Sigmoid colon (tissue), 7 donors: ENCODE data around the gene KIAA2012. TPM values are rescaled to one million over a fixed set of nuclear protein-coding genes. Genes with fewer than 3 reads are reported as not detected.

ENCODE experiments used
- DNase-seq: peaks from one replicate; pipeline ENCODE4 v3.0.0-alpha.2; 2019
- H3K27ac ChIP-seq, 4 donors: fragments of 200-600 bp; sonication (generic); one replicate each; pipeline ENCODE4 v1.5.1; 2016 to 2019; ENCODE audit warnings: mild to moderate bottlenecking in 1 of 4
- H3K27me3 ChIP-seq, 3 donors: fragments of 200-600 bp; sonication (generic); one replicate each; pipeline ENCODE4 v1.5.1; 2019; ENCODE audit warnings: mild to moderate bottlenecking in 1 of 3
- H3K36me3 ChIP-seq, 4 donors: fragments of 200-600 bp; sonication (generic); one replicate each; pipeline ENCODE4 v1.5.1; 2016 to 2019
- H3K4me1 ChIP-seq, 4 donors: fragments of 200-600 bp; sonication (generic); one replicate each; pipeline ENCODE4 v1.5.1; 2017 to 2019
- H3K4me3 ChIP-seq, 4 donors: fragments of 200-600 bp; sonication (generic); one replicate each; pipeline ENCODE4 v1.5.1; 2017 to 2019; ENCODE audit warnings: mild to moderate bottlenecking in 2 of 4, moderate library complexity in 1 of 4
- H3K9me3 ChIP-seq, 4 donors: fragments of 200-600 bp in 3 of 4; sonication (generic) in 3 of 4; one replicate each; pipeline versions ENCODE4 v1.5.1 to v1.6.1; 2013 to 2019
- EP300 ChIP-seq, 4 donors: sonication (generic); formaldehyde crosslinking; IDR thresholded peaks; one replicate each; pipeline ENCODE4 v1.6.1; 2017; ENCODE audit warnings: antibody characterized with exemption in 4 of 4
- POLR2A ChIP-seq, 2 donors: fragments of 450-650 bp; IDR thresholded peaks; one replicate each; pipeline ENCODE4 v1.6.1; 2016; ENCODE audit warnings: antibody characterized with exemption in 2 of 2, mild to moderate bottlenecking in 2 of 2, moderate library complexity in 2 of 2
- POLR2AphosphoS5 ChIP-seq, 4 donors: sonication (generic); formaldehyde crosslinking; IDR thresholded peaks; one replicate each; pipeline ENCODE4 v1.6.1; 2017; ENCODE audit warnings: antibody characterized with exemption in 4 of 4
- WGBS, 2 donors: extraction: QIAGEN DNeasy Blood & Tissue Kit; methylation state at CpG; one replicate each; pipeline ENCODE4 v1.1.7; 2013; 5-methylcytosine and 5-hydroxymethylcytosine counted together
- intact Hi-C: fragments of 100-400 bp; cut with DNase I; formaldehyde crosslinking; loops from one replicate; pipeline ENCODE4 v1.15.1; 2023
- polyA plus RNA-seq, 3 donors: library from polyadenylated mRNA; stranded (reverse); fragments of 200-250 nt; gene quantifications; one replicate each; pipeline ENCODE4 v1.2.3, GENCODE V29; 2013
- total RNA-seq, 4 donors: library from RNA; depleted of rRNA; stranded (reverse); fragments of >200 nt; gene quantifications; one replicate each; pipeline ENCODE4 v1.1.0, GENCODE V29; 2016
- TF ChIP-seq, protein P1 (sequence below), 4 experiments: fragments of 450-650 bp in 3 of 4; fragments of 200-600 bp in 1 of 4; IDR thresholded peaks; one replicate each; pipeline ENCODE4 v1.5.1; 2016 to 2019; ENCODE audit warnings: antibody characterized with exemption in 4 of 4, mild to moderate bottlenecking in 3 of 4, moderate library complexity in 2 of 4
- donor health status: healthy with polysubstance abuse.
- donor health status: Bipolar disorder and iron deficiency.
- donor health status: healthy.

The KIAA2012 gene
- total and polyA plus RNA-seq, 7 donors = 0.04 to 0.83 (median 0.16) TPM; not detected in 4

DNA sequence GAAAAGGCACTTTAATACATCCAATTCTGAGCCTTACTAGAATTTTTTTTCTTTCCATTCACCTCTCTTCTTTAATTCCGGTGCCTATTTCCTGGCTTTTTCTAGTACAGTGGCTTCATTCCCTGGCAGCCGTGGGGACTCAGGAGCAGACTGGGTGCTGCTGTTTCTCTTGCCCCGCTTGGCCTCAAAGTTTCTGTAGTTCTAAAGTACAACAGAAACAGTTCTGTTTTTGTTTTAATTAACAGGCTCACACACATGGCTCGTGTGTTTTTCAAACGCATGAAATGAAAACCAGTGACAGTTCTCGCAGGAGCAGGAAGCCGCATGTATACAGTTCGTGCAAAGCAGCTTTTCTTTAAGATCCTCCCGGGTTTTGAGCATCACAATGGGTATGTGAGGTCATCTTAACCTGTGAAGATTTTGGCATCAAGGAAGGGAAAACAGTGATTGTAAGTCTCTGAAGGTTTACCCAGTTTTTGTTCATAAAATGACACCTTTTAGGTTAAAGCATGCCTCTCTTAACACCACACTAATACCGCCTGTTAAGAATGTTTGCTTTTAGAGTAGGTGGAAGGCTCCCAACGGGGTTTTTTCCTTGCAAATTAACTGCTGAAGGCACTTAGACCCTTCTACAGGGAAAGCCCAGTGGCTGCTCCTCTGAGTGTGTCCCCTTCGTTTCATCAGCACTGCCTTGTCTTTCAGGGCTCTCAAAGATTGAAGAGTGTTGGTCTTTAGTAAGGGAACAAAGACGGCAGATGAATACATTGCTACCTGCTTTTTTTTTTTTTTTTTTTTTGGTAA, 33.6 kb upstream of the KIAA2012 start:
- WGBS, 2 donors = 61 to 76% methylated on average over 13 of the region's 13 CpGs

GRCh38 chr2:202040079-202040844, 32.8 kb upstream of the KIAA2012 start:
- 76 to 86% methylated on average over 4 of the region's 4 CpGs for WGBS, 2 donors
- Histone ChIP-seq H3K36me3 (no peaks in the 10 kb centered on the region), H3K9me3 (no peaks in the 10 kb centered on the region), H3K4me1 (peaks cover 0 to 35% (median 20%) of the 10 kb centered on the region in 4 donors), H3K27ac (peak overlapping the region; percentile 96 to 99 (median 98)), H3K4me3 (peak overlapping the region in 1 of 4 donors; percentile 78), H3K27me3 (peaks cover 0 to 3% (median 0%) of the 10 kb centered on the region in 3 donors)
- TF ChIP-seq POLR2AphosphoS5 (IDR thresholded peaks at IDR 0.05) = no peak
- no peak for TF ChIP-seq EP300 (IDR thresholded peaks at IDR 0.05)
- TF ChIP-seq, protein P1, sequence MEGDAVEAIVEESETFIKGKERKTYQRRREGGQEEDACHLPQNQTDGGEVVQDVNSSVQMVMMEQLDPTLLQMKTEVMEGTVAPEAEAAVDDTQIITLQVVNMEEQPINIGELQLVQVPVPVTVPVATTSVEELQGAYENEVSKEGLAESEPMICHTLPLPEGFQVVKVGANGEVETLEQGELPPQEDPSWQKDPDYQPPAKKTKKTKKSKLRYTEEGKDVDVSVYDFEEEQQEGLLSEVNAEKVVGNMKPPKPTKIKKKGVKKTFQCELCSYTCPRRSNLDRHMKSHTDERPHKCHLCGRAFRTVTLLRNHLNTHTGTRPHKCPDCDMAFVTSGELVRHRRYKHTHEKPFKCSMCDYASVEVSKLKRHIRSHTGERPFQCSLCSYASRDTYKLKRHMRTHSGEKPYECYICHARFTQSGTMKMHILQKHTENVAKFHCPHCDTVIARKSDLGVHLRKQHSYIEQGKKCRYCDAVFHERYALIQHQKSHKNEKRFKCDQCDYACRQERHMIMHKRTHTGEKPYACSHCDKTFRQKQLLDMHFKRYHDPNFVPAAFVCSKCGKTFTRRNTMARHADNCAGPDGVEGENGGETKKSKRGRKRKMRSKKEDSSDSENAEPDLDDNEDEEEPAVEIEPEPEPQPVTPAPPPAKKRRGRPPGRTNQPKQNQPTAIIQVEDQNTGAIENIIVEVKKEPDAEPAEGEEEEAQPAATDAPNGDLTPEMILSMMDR (IDR thresholded peaks at IDR 0.05) = no peak
- no peak for TF ChIP-seq POLR2A (IDR thresholded peaks at IDR 0.05)
- intact Hi-C loops = loop anchor here (5.0 kb wide), 1 partner anchor 52 kb away; no protein-coding TSS in a partner anchor
- no peak for DNase-seq

More for the DNA sequence above, 33.6 kb upstream of the KIAA2012 start:
- Histone ChIP-seq H3K36me3 (no peaks in the 10 kb centered on the region), H3K4me3 (peak overlapping the region; percentile 69 to 84 (median 74)), H3K27ac (peak overlapping the region; percentile 96 to 99 (median 98)), H3K9me3 (no peaks in the 10 kb centered on the region), H3K4me1 (peaks cover 0 to 41% (median 24%) of the 10 kb centered on the region in 4 donors), H3K27me3 (peaks cover 0 to 5% (median 0%) of the 10 kb centered on the region in 3 donors)
- no peak for TF ChIP-seq POLR2AphosphoS5 (IDR thresholded peaks at IDR 0.05)
- no peak for TF ChIP-seq EP300 (IDR thresholded peaks at IDR 0.05)
- TF ChIP-seq, protein P1 (IDR thresholded peaks at IDR 0.05) = no peak
- TF ChIP-seq POLR2A (IDR thresholded peaks at IDR 0.05) = no peak
- intact Hi-C loops = loop anchor here (5.0 to 10.0 kb wide), 4 partner anchors 53 to 595 kb away; partner anchors contain the start of genes FAM117B and TMEM237
- DNase-seq = no peak

- WGBS, 2 donors = 90 to 94% methylated on average over 5 of the region's 5 CpGs
- intact Hi-C loops = loop anchor here (5.0 kb wide), 1 partner anchor 50 kb away; no protein-coding TSS in a partner anchor
- TF ChIP-seq, protein P1 (IDR thresholded peaks at IDR 0.05) = no peak
- TF ChIP-seq POLR2AphosphoS5 (IDR thresholded peaks at IDR 0.05) (no peak), EP300 (IDR thresholded peaks at IDR 0.05) (no peak), POLR2A (IDR thresholded peaks at IDR 0.05) (no peak)
- DNase-seq = no peak
- no peak overlapping the region for H3K27ac ChIP-seq
- no peak overlapping the region for H3K4me3 ChIP-seq
- H3K27me3 ChIP-seq = no peaks in the 10 kb centered on the region
- no peaks in the 10 kb centered on the region for H3K36me3 ChIP-seq
- no peaks in the 10 kb centered on the region for H3K9me3 ChIP-seq
- H3K4me1 ChIP-seq = peaks cover 0 to 29% (median 13%) of the 10 kb centered on the region in 4 donors
These were observed 30.6 kb upstream of the KIAA2012 start for GRCh38 chr2:202042444-202042843.

GRCh38 chr2:202043475-202043874, 29.6 kb upstream of the KIAA2012 start:
- Histone ChIP-seq H3K36me3 (no peaks in the 10 kb centered on the region), H3K4me1 (peaks cover 0 to 26% (median 11%) of the 10 kb centered on the region in 4 donors), H3K4me3 (no peak overlapping the region), H3K9me3 (no peaks in the 10 kb centered on the region), H3K27ac (no peak overlapping the region), H3K27me3 (no peaks in the 10 kb centered on the region)
- no peak for DNase-seq
- no peak for TF ChIP-seq POLR2A (IDR thresholded peaks at IDR 0.05)
- TF ChIP-seq EP300 (IDR thresholded peaks at IDR 0.05) = no peak
- TF ChIP-seq, protein P1 (IDR thresholded peaks at IDR 0.05) = no peak
- TF ChIP-seq POLR2AphosphoS5 (IDR thresholded peaks at IDR 0.05) = no peak
- intact Hi-C loops = loop anchor here (5.0 kb wide), 1 partner anchor 49 kb away; no protein-coding TSS in a partner anchor
- 76 to 88% methylated on average over 6 of the region's 6 CpGs for WGBS, 2 donors
